ENCODE data around the gene SBF2.

The SBF2 gene

DNA sequence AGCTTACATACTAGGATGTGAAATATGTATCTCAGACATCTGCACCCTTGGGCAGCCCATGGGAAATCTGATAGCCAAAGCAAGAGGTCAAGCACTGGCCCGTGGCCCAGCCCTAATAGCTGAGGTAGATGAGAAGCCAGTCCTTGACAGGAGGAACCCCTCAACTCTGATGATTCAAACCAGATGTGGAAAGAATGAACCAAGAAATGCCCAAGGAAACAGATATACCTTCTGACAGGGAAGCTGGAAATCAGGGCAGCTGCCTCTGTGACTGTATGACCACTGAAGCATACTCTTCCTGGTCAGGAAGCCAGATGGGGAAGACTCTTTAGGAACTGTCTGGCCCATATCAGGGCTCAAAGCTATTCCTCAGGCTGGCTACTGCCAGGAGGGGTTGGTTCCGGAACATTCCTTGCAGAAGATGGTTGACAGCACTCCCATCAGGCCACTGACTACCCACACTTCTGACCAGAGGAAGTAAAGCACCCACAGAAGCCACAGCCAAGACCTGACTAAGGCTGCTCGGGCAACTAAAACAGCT is 506.0 kb downstream of the SBF2 start:
- DNase-seq: no peak

DNA sequence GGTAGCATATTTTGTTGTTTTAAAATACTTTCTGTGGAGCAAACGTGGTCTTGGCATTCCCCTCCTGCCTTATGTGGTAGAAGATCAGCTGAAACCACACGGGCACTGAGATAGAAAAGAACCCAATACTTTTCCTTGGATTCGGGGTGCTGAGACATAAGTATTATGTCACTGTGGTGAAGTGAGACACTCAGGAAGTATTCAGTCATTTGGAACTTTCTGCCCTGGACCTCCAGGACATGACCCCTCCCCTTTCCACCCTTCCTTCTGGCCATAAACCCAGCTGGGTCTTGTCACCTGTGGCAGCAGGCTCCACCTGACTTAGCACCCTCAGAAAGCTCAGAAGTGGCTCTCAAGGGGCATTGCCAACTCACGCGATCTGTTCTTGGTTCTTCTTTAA is 506.8 kb downstream of the SBF2 start:
- DNase-seq: no peak

DNA sequence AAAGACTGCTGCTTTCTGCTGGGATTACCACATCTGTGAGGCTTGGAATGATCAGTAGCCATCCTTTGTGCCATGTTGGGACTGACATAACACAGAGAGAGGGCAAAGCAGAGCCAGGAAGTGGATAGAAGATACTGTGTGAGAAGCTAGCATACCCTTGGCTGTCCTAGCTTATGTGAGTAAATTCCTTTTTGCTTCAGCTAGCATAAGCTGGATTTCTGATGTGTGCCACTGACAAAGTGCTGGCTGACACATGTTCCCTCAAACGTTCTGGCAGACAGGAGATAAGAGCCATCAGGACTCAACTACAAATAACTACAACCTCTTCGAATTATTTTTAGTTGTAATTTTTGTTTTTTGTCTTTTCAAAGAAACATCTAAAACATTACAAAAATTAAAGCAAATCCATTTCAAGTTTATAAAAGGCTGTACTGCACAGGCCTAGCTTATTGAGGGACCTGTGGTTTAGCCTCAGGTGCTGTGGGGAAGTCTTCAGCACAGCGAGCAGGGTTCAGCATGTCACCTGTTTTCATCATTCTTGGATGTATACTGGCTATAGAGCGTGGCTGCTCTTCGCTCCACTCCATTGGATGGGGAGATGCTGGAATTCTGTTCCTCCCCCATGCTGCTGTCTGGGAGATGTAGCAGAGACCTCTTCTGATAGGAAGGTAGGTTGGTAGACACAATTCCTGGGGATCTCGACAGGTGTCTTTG is 509.3 kb downstream of the SBF2 start:
- DNase-seq: no peak

DNA sequence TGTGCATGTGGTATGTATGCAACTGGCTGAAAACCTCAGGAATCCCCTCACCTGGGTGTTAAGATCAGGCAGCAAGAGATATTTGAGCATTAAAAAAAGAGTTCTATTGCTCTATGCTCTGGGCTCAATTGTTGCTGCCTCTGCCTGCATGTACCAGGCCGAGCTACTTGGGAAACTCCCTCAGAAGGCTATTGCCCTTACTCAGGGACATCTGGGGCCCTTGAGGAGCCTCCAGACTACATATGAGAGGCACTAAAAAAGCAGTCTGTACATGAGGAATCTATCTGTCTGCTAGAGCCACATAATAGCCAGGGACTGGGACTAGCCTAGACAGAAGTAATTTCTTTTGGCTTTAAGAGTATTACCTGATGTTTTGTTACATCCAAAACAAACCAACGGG is 510.0 kb downstream of the SBF2 start:
- DNase-seq: no peak

DNA sequence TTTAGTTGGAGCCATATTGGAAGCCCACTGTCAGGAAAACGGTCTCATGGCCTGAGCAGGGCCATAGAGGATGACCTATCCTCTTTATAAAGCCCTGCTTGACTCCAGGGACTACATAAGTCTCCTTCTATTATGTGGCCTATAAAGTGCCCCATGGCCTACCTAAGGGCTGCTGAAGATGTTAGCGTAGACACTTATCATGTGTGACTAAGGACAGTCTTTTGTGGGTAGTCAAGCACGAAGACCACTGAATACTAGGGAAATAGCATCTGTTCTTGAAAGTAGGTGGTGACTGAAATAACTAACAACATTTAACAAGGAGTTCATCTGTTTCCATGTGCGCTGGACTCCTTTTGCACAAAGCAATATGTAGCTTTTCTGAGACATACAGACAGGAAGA is 513.1 kb downstream of the SBF2 start:
- DNase-seq: no peak

DNA sequence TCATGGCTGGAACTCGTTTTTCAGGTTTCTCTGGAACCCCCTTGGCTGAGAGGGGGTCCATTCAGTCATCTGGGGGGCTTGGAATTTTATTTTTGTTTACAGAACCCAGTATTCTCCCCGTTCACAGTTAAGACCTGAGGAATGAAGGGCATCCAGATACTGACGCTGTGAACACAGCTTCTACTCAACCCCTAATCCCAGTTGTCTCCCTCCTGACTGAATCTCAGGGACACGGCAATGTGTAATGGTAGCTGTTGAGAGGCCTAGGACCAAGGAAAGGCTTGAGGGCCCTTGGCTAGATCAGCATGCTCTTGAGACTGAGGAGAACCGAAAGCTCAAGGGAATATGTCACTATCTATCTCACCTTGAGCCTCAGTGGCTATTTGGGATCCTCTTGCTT is 516.5 kb downstream of the SBF2 start:
- no peak for DNase-seq

DNA sequence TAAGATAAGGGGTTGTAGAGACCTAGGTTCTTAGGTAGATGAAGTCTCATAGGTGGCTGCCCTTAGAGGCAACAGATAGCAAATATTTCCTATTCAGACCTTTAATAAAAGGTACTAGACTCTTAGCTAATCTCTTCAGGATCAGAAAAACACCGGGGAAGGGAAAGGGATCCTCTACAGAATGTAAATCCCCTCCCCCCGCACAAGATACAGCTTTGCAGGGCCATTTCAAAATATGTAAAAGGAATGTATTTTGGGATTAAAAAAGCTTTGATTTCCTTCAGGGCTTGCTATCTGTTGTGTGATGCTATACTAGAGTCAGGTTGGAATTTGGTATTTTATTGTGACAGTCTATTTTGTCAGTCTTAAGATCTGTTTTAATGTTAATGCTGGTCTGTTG is 517.0 kb downstream of the SBF2 start:
- DNase-seq: no peak

DNA sequence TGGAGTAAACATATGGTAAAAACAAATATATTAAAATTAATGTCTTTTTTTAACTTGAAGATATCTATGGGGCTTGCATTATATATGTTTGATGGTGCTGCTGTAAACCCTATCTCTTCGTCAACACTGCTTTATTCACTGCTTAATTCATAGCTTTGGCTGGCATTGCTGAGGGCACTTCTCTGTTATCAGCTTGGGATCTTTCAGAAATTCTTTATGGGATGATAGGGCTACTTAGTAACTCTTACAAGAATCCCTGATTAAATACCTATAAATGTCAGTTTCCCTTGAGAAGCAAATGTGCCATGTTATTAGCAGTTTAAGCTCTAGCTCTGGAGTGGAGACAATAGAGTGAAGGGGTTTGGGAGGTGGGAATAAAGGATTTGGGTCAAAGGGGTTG is 517.8 kb downstream of the SBF2 start:
- DNase-seq: no peak

DNA sequence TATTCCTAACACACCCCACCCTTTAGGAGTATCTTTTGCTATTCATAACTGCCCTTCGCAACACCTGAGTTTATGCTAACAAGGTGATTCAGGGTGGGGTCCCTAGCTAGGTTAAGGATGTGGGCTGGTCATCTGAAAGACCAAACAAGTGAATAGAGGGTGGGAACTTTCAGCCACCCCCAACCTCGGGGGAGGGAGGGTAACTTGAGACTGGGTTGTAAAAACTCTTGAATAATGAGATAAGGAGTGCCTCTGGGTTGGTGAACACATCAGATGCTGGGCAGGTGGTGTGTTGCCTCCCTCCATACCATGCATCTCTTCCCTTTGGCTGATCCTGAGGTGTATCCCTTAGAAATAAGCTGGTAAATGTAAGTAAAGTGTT is 518.6 kb downstream of the SBF2 start:
- DNase-seq: no peak

DNA sequence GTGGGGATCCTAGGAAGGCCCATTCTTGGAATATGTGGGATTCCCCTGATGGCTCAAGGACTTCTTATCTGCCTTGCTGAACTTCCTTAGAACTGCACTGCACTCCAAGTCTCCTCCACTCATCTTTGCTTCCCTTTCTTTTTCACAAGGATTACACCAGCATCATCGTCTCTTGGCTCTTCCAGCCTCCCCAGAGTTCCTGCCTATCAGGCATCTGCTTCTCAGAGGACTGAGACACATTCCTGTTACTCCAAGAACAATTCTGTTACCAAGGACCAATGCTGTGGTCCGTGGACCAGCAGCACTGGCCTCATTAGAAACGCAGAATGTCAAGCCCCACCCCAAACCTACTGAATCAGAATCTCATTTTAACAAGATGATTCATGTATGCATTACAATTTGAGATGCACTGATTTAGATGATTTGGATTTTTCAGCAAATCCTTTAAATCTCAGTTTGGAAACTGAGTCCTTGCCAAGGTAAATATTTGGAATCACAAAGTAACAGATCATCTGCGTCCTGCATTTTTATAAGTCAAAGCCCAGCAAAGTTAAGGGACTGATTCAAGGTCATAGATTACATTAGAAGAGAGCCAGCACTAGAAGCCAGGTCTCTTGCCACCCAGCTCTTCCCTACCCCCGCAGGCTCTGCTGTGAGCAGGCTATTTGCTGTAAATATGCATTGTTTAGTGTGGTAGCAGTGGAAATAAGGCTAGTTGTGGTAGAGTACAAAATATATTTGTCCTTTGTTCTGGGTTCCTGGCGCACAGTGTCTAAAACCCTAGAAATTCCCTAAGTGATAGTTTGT is 519.2 kb downstream of the SBF2 start:
- DNase-seq: no peak

DNA sequence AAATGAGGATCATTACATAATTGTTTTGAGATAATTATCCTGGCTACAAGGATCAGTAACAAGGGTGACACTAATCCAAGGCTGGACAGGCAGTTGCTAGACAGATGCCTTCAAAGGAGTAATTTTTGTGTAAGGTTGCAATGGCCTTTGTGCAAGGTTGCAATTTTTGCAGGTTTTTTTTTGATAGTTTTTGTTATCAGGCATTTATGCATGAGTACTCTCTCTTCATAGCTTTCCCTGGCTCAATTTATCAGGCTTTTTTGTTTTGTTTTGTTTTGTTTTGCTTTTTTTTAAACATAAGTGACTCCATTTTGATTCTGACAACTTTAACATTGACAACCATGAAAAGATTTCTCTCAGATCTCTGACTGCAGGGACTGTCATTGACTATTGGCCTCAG is 519.9 kb downstream of the SBF2 start:
- DNase-seq: no peak

DNA sequence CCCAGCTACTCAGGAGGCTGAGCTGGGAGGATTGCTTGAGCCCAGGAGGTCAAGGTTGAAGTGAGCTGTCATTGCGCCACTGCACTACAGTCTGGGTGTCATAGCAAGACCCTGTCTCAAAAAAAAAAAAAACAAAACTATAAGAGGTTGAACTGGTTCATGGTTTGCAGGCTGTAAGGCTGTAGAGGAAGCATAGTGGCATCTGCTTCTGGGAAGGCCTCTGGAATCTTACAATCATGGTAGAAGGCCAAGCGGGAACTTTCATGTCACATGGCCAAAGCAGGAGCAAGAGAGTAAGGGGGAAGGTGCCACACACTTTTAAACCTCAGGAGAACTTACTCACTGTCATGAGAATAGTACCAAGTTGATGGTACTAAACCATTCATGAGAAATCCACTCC is 520.5 kb downstream of the SBF2 start:
- no peak for DNase-seq

DNA sequence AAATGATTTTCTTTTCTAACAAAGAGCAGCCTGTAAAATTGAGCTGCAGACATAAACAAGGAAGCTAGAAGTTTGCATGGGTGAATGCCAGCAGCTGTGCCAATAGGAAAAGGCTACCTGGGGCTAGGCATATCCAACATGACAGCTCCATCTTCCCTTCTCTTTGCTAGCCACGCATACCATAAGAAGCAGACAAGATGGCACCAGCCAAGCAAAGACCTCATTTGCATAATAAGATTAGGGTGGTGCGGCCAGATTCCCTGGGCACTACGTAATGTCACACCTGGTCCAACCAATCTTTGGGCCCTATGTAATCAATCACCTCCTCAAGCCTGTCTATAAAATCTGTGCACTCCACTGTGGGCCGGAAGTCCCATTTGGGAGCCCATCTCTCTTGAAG is 521.8 kb downstream of the SBF2 start:
- no peak for DNase-seq

DNA sequence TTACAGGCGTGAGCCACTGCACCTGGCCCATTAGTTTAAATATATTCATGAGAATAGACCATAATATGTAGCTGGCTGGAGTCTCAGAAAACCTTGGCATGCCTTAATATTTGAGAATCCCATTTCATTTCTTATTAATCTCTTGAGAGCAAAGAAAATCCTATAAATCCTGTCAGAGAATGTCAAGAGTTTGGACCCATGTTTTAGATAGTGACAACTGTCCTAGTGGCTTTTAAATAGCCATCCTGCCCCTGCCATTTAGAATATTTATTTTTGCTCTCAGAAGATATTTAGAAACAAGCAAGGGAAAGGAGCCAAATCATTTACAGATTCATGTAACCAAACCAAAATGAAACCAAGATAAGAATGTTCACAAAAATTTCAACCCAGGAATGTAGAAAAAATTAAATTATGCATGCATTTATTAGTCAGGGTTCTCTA is 522.9 kb downstream of the SBF2 start:
- no peak for DNase-seq

DNA sequence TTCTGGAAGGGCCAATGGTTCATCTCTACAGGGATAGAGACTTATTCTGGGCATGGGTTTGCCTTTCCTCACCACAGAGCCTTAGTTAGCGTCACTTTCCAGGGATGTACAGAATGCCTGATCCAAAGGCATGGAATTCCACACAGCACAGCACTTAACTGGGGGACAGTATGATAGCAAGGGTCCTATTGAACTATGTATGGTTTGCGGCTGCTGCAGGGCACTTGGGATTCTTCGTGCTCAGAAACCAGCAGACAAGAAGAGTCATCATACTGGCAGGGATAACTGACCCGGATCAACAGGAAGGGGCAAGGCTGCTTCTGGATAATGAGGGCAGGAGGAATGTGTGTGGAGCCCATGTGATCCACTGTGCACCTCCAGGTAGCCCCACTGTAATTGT is 524.4 kb downstream of the SBF2 start:
- DNase-seq: no peak

DNA sequence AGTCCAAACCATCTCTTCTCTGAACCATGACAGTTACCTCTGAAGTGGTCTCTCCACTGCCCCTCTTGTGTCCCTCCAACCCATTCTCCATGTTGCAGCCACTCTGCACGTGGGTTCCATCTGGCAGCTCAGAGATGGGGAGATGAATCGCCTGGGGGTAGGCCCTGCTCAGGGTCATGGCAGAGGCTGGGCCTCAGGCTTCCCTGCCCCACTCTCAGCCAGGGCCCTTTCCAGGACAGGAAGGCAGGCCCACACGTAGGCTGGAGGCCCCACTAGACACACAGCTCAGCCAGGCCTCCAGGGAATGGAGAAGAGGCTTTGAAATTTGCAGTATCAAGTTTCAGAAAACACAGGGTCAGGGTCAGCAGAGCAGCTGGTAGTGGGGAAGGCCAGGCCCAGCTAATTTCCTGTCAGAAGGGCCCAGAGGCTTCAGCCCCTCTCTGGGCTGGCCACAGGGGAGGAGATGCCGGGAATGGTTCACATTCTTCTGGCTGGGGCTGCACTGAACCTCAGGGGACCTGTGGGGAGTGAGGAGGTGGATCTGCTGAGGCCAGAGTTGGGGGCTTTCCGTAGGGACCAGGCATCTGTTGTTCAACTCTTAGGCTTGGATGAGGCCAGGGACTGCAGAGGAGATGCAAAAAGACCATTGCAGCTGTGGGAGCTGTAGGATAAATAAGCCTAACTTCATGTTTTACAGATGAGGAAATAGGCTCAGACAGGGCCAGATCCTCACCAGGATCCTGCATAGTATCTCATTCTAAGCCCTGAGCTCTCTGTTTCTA is 528.5 kb downstream of the SBF2 start:
- DNase-seq: no peak

DNA sequence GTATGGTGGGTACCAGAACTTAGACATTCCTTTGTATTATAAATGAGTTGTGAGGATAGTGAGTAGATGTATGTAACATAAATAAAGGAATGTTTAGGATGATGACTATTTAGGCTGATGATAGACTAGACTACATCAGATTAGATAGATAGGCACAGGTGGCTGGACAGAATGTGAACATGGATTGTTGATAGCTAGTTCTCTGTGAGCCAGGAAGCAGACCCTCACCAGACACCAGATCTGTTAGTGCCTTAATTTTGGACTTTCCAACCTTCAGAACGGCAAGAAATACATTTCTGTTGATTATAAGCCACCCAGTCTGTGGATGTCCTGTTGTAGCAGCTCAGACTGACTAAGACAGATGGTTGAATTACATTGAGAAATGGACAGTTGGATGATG is 530.7 kb downstream of the SBF2 start:
- DNase-seq: no peak

DNA sequence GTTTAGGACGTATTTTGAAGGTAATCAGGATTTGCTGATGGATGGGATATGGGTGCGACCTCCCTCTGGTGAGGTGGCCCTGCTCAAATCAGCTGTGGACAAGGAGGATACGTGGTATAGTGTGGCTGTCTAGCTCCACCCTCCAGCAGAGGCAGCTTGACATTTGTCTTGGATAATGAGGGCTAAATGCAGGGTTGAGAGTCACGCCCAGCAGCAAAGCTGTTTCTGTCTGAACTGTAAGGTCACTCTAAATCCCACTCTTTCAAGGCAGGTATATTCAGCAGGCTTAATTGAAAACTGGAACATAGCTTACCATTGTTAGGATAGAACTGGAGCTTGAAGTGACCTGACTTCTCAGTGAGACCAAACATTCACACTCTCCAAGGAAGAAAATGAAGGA is 531.5 kb downstream of the SBF2 start:
- DNase-seq: no peak

DNA sequence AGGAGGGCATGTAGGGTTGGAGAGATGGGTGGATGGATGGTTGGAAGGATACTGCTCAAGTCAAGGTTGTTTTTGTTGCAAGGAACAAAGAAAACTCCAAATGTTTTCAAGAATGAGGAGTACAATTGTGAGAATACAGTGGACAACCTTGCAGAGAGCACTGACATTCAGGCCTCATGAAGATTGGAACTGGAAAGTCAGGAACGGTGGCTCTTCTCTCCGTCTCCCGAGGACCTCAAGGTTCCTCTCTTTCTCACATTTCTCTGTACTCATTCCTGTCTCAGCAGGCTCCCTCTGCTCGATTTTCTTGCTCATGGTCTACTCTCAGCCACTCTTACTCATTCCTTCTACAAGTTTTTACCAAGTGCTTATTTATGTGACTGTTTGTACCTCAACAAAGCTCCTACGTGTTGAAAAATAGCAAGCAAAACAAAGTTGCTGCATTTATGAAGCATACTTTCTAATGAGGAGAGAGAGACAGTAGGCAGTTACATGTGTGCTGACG is 532.5 kb downstream of the SBF2 start:
- DNase-seq: no peak

DNA sequence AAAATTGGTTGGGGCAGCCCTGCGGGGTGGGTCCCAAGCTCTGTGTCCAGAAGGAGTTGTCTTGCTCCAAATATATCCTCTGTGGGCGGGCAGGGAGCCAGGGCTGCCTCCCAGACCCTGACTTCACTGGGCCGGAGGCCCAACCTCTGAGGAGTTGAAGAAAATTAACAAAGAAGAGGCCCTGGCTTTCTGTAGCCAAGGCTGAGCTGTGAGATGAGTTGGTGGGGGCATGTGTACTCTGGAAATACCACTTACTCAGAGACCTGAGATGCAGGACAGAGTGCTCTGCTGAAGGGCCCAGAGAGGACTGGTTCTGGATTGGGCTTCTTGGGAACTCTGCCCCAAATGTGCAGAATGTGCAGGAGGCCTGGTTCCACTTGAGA is 533.8 kb downstream of the SBF2 start:
- DNase-seq: no peak

DNA sequence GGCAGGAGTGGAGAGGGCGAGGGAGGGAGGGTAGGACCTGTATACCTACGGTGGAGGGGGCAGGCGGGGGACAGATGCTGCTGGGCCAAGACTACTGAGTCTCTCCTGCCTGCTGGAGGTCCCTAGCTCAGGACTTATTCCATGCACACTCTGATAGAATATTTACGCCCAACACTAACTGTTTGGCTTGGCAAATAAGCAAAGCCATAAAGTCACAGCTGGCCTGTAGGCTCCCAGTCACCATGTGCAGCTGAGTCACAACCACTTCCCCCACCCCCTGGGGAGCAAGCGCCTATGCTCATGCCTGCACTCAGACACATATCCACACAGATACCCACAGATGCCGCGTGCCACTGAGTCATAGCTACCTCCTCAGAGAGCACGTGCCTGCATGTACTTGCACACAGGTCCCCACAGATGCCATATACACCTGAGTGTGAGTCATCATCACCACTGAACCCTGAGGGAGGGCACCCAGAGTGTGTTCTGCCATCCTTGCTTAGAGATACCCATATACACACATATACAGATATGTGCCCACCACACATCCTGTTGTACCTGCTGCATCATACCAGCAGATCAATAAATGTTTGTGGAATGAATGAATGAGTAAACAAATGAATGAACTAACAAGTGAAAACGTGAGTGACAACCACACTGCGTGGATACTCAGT is 534.4 kb downstream of the SBF2 start:
- DNase-seq: peak; percentile 84

DNA sequence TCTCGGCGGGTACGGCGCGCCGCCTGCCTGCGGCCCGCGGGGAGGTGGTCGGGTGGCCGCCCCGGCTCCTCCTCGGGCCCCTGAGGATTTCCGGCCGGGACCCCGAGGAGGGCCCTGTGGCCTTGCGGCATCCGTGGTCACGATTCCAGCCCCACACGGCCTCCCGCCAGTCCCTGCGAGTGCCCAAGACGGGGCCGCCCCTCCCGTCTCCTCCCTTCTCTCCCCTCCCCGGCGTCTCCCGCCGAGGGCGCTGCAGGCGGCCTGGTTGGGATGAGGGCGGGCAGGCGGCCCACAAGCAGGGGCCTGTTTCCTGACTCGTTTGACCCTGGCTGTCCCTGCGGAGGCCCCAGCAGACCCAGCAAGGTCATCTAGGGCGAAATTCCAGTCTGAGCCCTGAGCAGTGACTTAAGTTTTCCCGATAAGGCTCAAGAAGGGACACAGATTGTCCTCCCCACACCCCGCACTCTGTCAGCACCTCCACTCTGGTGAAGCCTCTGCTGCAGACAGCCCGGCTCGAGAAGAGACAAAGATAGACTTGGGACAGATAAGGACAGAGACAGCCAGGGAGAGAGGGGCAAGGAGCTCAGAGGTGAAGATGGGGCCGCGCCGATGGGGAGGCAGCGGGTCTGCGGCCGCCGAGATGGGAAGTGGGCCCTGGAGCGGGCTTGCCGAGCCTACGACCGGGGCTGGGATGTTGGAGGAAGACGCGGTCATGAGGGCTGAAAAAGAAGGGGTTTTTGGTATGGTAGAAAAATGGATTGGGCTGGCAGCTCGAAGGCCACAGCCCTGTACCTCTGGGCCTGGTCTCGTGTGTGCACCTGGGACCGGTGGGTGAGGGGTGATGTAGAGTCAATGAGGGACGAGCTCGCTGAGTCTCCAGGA is 535.1 kb downstream of the SBF2 start:
- DNase-seq: peak; percentile 34
